Heart right ventricle (tissue), 16 donors: ENCODE measurements around the gene TNFAIP8. TPM values are rescaled to one million over a fixed set of nuclear protein-coding genes. Genes with fewer than 3 reads are reported as not detected.

ENCODE experiments used
- ATAC-seq, 8 donors: fragments of 200-7000 bp; cut with Tn5 transposase; one replicate each; pipeline ENCODE4 v1.9.1; 2020; ENCODE audit warnings: mild to moderate bottlenecking in 8 of 8, moderate library complexity in 8 of 8, moderate number of reproducible peaks in 1 of 8
- DNase-seq, 2 donors: peaks; one replicate each; pipeline ENCODE4 v3.0.0-alpha.2; 2020
- H3K27ac ChIP-seq, 10 donors: fragments of 200-600 bp; sonication (generic) in 2 of 10; one replicate each; pipeline versions ENCODE4 v1.5.0 to v1.8.0; 2020 to 2022; ENCODE audit warnings: mild to moderate bottlenecking in 3 of 10
- H3K27me3 ChIP-seq, 7 donors: fragments of 200-600 bp; one replicate each; pipeline ENCODE4 v1.8.0; 2021 to 2022; ENCODE audit warnings: mild to moderate bottlenecking in 2 of 7
- H3K36me3 ChIP-seq, 9 donors: fragments of 200-600 bp; sonication (generic) in 1 of 9; one replicate each; pipeline versions ENCODE4 v1.5.0 to v1.8.0; 2020 to 2022; ENCODE audit warnings: mild to moderate bottlenecking in 2 of 9
- H3K4me1 ChIP-seq, 9 donors: fragments of 200-600 bp; sonication (generic) in 1 of 9; one replicate each; pipeline versions ENCODE4 v1.5.0 to v1.8.0; 2020 to 2022; ENCODE audit warnings: mild to moderate bottlenecking in 4 of 9
- H3K4me3 ChIP-seq, 10 donors: fragments of 200-600 bp; sonication (generic) in 2 of 10; one replicate each; pipeline versions ENCODE4 v1.5.0 to v1.8.0; 2020 to 2022; ENCODE audit warnings: mild to moderate bottlenecking in 7 of 10, moderate library complexity in 2 of 10
- H3K9me3 ChIP-seq, 11 donors: fragments of 200-600 bp in 10 of 11; sonication (generic) in 2 of 11; one replicate each; pipeline versions ENCODE4 v1.5.0 to v1.8.0; 2013 to 2022; ENCODE audit warnings: mild to moderate bottlenecking in 2 of 11, control low read depth in 1 of 11, moderate library complexity in 1 of 11
- WGBS, 2 donors: extraction: QIAGEN DNeasy Blood & Tissue Kit; methylation state at CpG; one replicate each; pipeline ENCODE4 v1.1.7; 2013; ENCODE audit warnings: inconsistent platforms in 1 of 2; 5-methylcytosine and 5-hydroxymethylcytosine counted together
- intact Hi-C, 10 donors: fragments of 100-400 bp; cut with DNase I; formaldehyde crosslinking; loops; one replicate each; pipeline versions ENCODE4 v1.11.1 to v1.14.2; 2022
- polyA plus RNA-seq, 2 donors: library from polyadenylated mRNA; stranded (reverse); fragments of 200-250 nt; gene quantifications; one replicate each; pipeline ENCODE4 v1.2.3, GENCODE V29; 2013
- total RNA-seq, 10 donors: library from RNA; stranded (reverse); fragmentation: NEBNext Ultra II Directional in 3 of 10; extraction: Animal tissue kit (Norgen Biotek cat#: 25700) in 3 of 10; gene quantifications; one replicate each; pipeline versions ENCODE4 v1.2.1 to v1.2.4, GENCODE V29; 2021 to 2023
- TF ChIP-seq, protein P1 (sequence below), 9 donors: fragments of 200-600 bp; sonication (generic) in 2 of 9; IDR thresholded peaks; one replicate each; pipeline versions ENCODE4 v1.5.0 to v1.8.0; 2021 to 2022; ENCODE audit warnings: antibody characterized with exemption in 9 of 9, mild to moderate bottlenecking in 5 of 9, moderate library complexity in 1 of 9
- donor health status: Arrhythmogenic right ventricular cardiomyopathy.
- donor health status: ischemic (EF 13 %, LVEDD 7.1; RV severe dilation, severe dysfunction).
- donor health status: healthy with polysubstance abuse.
- donor health status: DM: no; HTN: yes; CAD: no.
- donor health status: DM: no; HTN: no; CAD: no.
- donor health status: ischemic (EF 25% LVEDD 6.9; RV normal size, moderate dysfunction).
- donor health status: ischemic (EF 25% LVEDD 5.7; RV mildly dilated, moderate dysfunction).
- donor health status: healthy.
- donor health status: DM: yes; HTN: yes; CAD: no.
- donor health status: Ischemic cardiomyopathy.
- donor health status: ischemic (EF 35%, LVEDD 5.7; RV mildly dilated, moderate dysfunction).
- donor health status: nonischemic (EF 11% LVEDD 7.7; RV severe dilation, severe dysfunction).
- donor health status: DM: yes; HTN: yes; CAD: no.
- donor health status: PGD.
- donor health status: ischemic (EF 29% LVEDD 5.4; RV normal size, mild dysfunction).
- donor health status: nonischemic (EF 23%, LVEDD 6.1; RV moderate dilation, normal function).

TNFAIP8 gene
- total and polyA plus RNA-seq, 12 donors, result 3.3 to 30.8 (median 8.7) TPM

- 66 to 77% methylated on average over 2 of the region's 2 CpGs for WGBS, 2 donors
- DNase-seq, result no peak
- Histone ChIP-seq H3K27ac (no peak overlapping the region), H3K4me1 (peaks cover 0 to 32% (median 0%) of the 10 kb centered on the region in 9 donors), H3K4me3 (no peak overlapping the region), H3K27me3 (no peaks in the 10 kb centered on the region), H3K9me3 (no peaks in the 10 kb centered on the region), H3K36me3 (peaks cover 0 to 11% (median 0%) of the 10 kb centered on the region in 9 donors)
- intact Hi-C loops, result no loop called here
- ATAC-seq, result no peak
- TF ChIP-seq, protein P1, sequence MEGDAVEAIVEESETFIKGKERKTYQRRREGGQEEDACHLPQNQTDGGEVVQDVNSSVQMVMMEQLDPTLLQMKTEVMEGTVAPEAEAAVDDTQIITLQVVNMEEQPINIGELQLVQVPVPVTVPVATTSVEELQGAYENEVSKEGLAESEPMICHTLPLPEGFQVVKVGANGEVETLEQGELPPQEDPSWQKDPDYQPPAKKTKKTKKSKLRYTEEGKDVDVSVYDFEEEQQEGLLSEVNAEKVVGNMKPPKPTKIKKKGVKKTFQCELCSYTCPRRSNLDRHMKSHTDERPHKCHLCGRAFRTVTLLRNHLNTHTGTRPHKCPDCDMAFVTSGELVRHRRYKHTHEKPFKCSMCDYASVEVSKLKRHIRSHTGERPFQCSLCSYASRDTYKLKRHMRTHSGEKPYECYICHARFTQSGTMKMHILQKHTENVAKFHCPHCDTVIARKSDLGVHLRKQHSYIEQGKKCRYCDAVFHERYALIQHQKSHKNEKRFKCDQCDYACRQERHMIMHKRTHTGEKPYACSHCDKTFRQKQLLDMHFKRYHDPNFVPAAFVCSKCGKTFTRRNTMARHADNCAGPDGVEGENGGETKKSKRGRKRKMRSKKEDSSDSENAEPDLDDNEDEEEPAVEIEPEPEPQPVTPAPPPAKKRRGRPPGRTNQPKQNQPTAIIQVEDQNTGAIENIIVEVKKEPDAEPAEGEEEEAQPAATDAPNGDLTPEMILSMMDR (IDR thresholded peaks at IDR 0.05), result no peak
These were observed 19.1 kb downstream of the TNFAIP8 start for GRCh38 chr5:119374901-119375300.

GRCh38 chr5:119377066-119377465, 21.2 kb downstream of the TNFAIP8 start:
- WGBS, 2 donors, result 98 to 100% methylated on average over 1 of the region's 1 CpG
- ATAC-seq (no peak), DNase-seq (no peak)
- peaks cover 0 to 40% (median 0%) of the 10 kb centered on the region in 9 donors for H3K4me1 ChIP-seq
- intact Hi-C loops, result no loop called here
- TF ChIP-seq, protein P1 (IDR thresholded peaks at IDR 0.05), result no peak
- H3K9me3 ChIP-seq, result no peaks in the 10 kb centered on the region
- H3K4me3 ChIP-seq, result no peak overlapping the region
- peaks cover 0 to 11% (median 0%) of the 10 kb centered on the region in 9 donors for H3K36me3 ChIP-seq
- H3K27ac ChIP-seq, result no peak overlapping the region
- no peaks in the 10 kb centered on the region for H3K27me3 ChIP-seq

GRCh38 chr5:119378075-119378700, 22.4 kb downstream of the TNFAIP8 start:
- peaks cover 0 to 51% (median 0%) of the 10 kb centered on the region in 9 donors for H3K4me1 ChIP-seq
- intact Hi-C loops, result no loop called here
- TF ChIP-seq, protein P1 (IDR thresholded peaks at IDR 0.05), result no peak

GRCh38 chr5:119379096-119379495, 23.3 kb downstream of the TNFAIP8 start:
- Histone ChIP-seq H3K9me3 (no peaks in the 10 kb centered on the region), H3K27me3 (no peaks in the 10 kb centered on the region), H3K4me3 (no peak overlapping the region), H3K36me3 (peaks cover 0 to 6% (median 0%) of the 10 kb centered on the region in 9 donors), H3K27ac (no peak overlapping the region), H3K4me1 (peaks cover 0 to 60% (median 0%) of the 10 kb centered on the region in 9 donors)
- ATAC-seq (no peak), DNase-seq (no peak)
- intact Hi-C loops, result no loop called here
- 92 to 95% methylated on average over 2 of the region's 2 CpGs for WGBS, 2 donors
- TF ChIP-seq, protein P1 (IDR thresholded peaks at IDR 0.05), result no peak

More at GRCh38 chr5:119378075-119378700, 22.4 kb downstream of the TNFAIP8 start:
- DNase-seq (no peak), ATAC-seq (no peak)
- no peak overlapping the region for H3K27ac ChIP-seq
- peaks cover 0 to 11% (median 0%) of the 10 kb centered on the region in 9 donors for H3K36me3 ChIP-seq
- no peaks in the 10 kb centered on the region for H3K27me3 ChIP-seq
- no peaks in the 10 kb centered on the region for H3K9me3 ChIP-seq
- 86 to 88% methylated on average over 3 of the region's 3 CpGs for WGBS, 2 donors
- no peak overlapping the region for H3K4me3 ChIP-seq
